T47D (cell line): Measurements from ENCODE around the gene SYNPO.

Source experiments
- DNase-seq, 2 experiments: peaks; one replicate each; pipeline versions ENCODE4 v3.0.0 to v3.0.0-alpha.2; 2011 to 2012; ENCODE audit warnings: low read depth in 1 of 2, low spot score in 1 of 2
- JUND ChIP-seq: IDR thresholded peaks from 2 replicates; pipeline ENCODE4 v1.6.1; 2012; ENCODE audit warnings: low read depth
- in situ Hi-C: cut with HindIII; loops from 2 replicates; pipeline ENCODE4 v1.10.0; 2016; ENCODE audit warnings: low sequenced_read_pairs, low pct_unique_long_range_greater_than_20kb

SYNPO gene

DNA sequence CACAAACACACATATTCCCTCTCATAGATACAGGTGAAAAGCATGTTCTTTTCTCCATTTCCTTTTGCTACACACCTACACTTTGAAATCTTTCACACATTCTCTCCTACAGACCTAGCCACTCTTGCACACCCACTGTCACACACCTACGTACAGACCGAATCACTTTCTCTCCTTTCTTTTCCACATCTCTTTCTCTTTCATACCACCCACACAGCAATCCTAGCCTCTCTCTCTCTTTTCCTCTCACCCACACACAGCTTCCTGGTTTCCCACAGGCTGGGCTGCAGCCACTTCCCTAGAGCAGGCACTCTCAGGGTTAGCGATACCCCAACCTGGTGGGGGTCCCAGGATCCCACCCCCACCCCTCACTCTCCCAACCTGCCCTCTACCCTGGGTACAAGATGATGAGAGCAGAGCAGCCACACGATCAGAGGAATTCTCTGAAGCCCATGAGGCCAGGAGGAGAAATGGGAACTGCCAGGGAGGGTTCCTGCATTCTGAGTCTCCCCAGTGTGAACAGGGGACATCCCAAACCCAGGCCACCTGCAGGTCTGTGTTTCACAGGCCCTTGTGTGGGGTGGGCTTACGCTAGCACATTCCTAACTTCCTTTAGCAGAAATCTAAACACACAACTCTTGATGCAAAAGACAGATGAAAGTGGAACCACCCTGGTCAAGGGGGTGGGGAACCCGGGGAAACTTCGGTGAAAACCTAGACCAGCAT, 17.1 kb upstream of the SYNPO start:
- no peak for TF ChIP-seq JUND
- in situ Hi-C loops: no loop called here
- no peak for DNase-seq

GRCh38 chr5:150623878-150624216, 16.6 kb upstream of the SYNPO start:
- TF ChIP-seq JUND: no peak
- no peak for DNase-seq
- in situ Hi-C loops: no loop called here

- in situ Hi-C loops: no loop called here
- TF ChIP-seq JUND: no peak
- DNase-seq: peak in 1 of 2 experiments; percentile 73
These were observed 15.9 kb upstream of the SYNPO start for GRCh38 chr5:150624334-150625163.

DNA sequence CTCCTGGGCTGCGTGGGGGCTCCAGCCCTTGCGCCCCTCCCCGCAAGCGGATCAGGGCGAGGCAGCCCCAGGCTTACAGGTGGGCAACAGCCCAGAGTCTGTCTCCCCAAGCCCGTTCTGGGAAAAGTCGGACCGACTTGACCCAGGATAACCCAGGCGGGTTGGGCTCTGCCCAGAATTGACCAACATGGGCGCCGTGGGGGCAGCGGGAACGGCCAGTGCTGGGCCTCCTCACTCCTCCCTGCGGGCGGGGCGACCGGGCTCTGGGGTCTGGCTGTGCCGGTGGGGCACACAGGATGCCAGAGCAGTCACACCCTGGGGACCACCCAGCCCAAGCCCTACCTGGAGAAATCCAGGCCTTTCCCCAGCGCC, 15.3 kb upstream of the SYNPO start:
- in situ Hi-C loops: no loop called here
- DNase-seq: no peak
- no peak for TF ChIP-seq JUND

DNA sequence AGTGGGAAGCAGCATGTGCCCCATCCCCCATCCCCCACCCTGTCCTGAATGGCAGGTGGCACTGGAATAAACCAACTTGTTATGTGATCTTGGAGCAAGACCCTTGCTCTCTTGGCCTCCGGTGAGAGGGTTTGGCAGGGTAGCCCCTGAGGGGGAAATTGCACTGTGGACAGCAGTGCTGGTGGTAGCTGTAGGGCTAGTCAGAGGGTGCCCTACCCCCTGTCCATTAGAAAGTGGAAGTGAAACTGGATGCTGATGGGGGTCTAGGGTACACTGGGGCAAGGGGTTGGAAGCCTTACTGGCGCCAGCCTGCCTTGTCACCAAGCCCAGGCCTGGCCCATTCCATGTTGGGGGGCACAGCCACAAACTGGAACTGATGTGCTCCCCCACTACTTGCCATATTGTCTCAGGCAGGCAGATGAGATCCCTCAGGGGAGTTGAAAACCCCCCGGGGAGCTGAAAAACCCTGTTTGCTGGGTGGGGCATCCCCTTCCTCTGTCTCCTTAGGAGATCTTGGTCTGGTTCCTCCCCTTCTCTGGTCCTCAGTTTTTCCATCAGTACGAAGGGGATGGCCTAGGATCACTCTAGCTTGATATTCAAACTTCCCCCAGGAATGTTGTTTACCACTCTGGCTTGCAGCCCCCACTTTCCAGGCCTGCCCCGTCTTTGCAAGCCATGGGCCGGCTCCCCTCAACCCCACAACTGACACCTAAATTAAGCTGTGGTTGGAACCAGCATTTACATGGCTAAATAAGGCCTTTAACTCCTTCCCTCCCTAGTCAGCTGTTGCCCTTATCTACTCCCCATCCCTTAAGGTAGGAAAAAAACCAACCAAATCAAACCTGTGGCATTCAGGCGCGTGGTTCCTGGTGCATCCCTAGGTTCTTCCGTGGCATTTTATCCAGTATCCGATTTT, 14.4 kb upstream of the SYNPO start:
- in situ Hi-C loops: no loop called here
- no peak for TF ChIP-seq JUND
- no peak for DNase-seq

DNA sequence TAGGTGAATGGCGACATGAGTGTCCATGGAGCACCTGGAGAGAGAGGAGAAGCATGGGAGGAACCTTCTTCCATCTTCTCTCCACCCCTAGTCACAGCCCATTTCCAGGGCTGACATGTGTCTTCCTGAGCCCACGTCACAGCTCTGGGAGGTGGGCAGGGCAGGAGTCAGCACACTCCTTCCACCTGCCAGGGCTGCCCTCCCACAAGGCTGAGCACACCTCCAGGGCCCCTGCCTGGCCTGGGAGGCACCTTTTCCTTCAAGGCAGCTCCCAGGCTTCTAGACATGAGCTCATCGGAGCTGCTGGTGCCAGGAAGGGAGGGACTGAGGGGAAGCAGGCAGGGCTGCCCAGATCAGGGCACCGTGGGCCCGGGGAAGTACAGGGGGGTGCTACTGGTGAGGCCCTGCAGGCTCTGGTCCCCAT, 13.6 kb upstream of the SYNPO start:
- DNase-seq: peak; percentile 44 to 70
- in situ Hi-C loops: no loop called here
- no peak for TF ChIP-seq JUND

DNA sequence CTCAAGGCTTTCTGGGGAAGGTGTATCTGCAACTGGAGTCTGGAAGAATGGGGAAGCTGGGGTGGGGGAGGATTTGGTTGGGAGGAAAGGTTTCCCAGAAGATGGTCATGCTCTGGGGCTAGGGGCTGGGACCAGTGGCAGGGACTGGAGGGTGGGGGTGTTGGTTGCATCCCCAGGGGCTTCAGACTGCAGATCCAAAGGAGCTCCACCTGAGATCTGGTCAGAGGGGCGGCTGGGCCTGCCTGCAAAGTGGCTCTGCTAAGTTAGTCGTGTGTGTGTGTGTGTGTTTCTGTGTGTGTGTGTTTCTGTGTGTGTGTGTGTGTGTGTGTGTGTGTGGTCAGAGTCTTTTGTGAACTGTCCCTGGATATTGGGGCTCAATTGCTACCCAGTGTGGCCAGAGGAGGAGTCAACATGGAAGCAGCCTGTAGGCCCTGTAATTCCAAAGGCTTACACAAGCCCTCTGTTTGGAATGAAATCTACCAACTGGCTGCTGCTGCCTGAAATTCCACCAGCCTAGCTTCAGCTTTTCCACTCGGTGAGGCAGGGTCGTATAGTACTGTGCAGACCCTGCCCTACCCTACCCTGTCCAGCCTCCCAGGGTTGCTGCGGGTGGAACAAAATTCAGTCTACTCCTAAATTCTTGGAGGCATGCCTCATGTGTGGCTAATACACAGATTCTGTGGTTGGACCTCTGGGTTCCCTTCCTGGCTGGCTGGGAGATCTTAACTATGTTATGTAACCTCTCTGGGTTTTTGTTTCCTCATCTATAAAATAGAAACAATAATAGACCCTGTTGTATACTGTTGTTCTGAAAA, 12.5 kb upstream of the SYNPO start:
- in situ Hi-C loops: no loop called here
- DNase-seq: no peak
- no peak for TF ChIP-seq JUND

GRCh38 chr5:150628936-150629485, 11.4 kb upstream of the SYNPO start:
- TF ChIP-seq JUND: no peak
- in situ Hi-C loops: no loop called here
- DNase-seq: peak in 1 of 2 experiments; percentile 56

GRCh38 chr5:150630016-150630415, 10.4 kb upstream of the SYNPO start:
- in situ Hi-C loops: no loop called here
- no peak for DNase-seq
- TF ChIP-seq JUND: no peak

GRCh38 chr5:150630461-150631325, 9.8 kb upstream of the SYNPO start:
- TF ChIP-seq JUND: no peak
- DNase-seq: no peak
- in situ Hi-C loops: no loop called here

- DNase-seq: no peak
- no peak for TF ChIP-seq JUND
- in situ Hi-C loops: no loop called here
These were observed 9.1 kb upstream of the SYNPO start for GRCh38 chr5:150631326-150631701.
